Endodermal cell (in vitro differentiated cells): Measurements from ENCODE around the gene GPRIN2. TPM values are rescaled to one million over a fixed set of nuclear protein-coding genes. Genes with fewer than 3 reads are reported as not detected.

ENCODE experiments used
- DNase-seq: peaks from one replicate; pipeline ENCODE4 v3.0.0-alpha.2; 2017
- H3K27ac ChIP-seq: 2 replicates; pipeline ENCODE4 v1.5.1; 2013; ENCODE audit warnings: mild to moderate bottlenecking, low read depth, low read length, moderate library complexity
- H3K27me3 ChIP-seq: 2 replicates; pipeline ENCODE4 v1.6.1; 2013; ENCODE audit warnings: mild to moderate bottlenecking, low read length, moderate library complexity; ENCODE audit not compliant: insufficient read depth, control insufficient read depth, poor library complexity, severe bottlenecking
- H3K36me3 ChIP-seq: 2 replicates; pipeline ENCODE4 v1.7.0; 2013; ENCODE audit warnings: mild to moderate bottlenecking, low read length, moderate library complexity; ENCODE audit not compliant: control insufficient read depth, insufficient read depth
- H3K4me1 ChIP-seq: one replicate; pipeline ENCODE4 v1.7.0; 2013; ENCODE audit warnings: low read length; ENCODE audit not compliant: control insufficient read depth, insufficient read depth
- H3K4me3 ChIP-seq: 2 replicates; pipeline ENCODE4 v1.5.1; 2013; ENCODE audit warnings: mild to moderate bottlenecking, low read length, moderate library complexity
- H3K9ac ChIP-seq: 2 replicates; pipeline ENCODE4 v1.6.1; 2013; ENCODE audit warnings: mild to moderate bottlenecking, low read length, moderate library complexity; ENCODE audit not compliant: poor library complexity, severe bottlenecking; ENCODE audit errors: extremely low read depth
- H3K9me3 ChIP-seq: 2 replicates; pipeline ENCODE4 v1.6.1; 2013; ENCODE audit warnings: mild to moderate bottlenecking, low read length, moderate library complexity; ENCODE audit not compliant: control insufficient read depth
- H3K27ac Mint-ChIP-seq: 2 replicates; pipeline ENCODE4 v1.8.0; 2020; ENCODE audit warnings: mixed read lengths
- H3K27me3 Mint-ChIP-seq: 2 replicates; pipeline ENCODE4 v1.8.0; 2021; ENCODE audit warnings: mild to moderate bottlenecking, mixed read lengths; ENCODE audit not compliant: insufficient read depth
- H3K36me3 Mint-ChIP-seq: 2 replicates; pipeline ENCODE4 v1.8.0; 2020; ENCODE audit warnings: low read depth, mixed read lengths
- H3K4me1 Mint-ChIP-seq: 2 replicates; pipeline ENCODE4 v1.8.0; 2020; ENCODE audit warnings: mixed read lengths
- H3K4me3 Mint-ChIP-seq: 2 replicates; pipeline ENCODE4 v1.8.0; 2020; ENCODE audit warnings: mild to moderate bottlenecking, moderate library complexity, mixed read lengths
- H3K9me3 Mint-ChIP-seq: 2 replicates; pipeline ENCODE4 v1.8.0; 2020; ENCODE audit warnings: mild to moderate bottlenecking, mixed read lengths
- WGBS, 2 experiments: methylation state at CpG; one replicate each; pipeline versions ENCODE4 v1.1.5 to v1.1.7; 2013; ENCODE audit warnings: missing lambda C conversion rate in 2 of 2, mixed read lengths in 1 of 2; ENCODE audit not compliant: insufficient coverage in 1 of 2, insufficient read length in 1 of 2; 5-methylcytosine and 5-hydroxymethylcytosine counted together
- total RNA-seq, 2 donors: library from RNA; stranded (reverse); fragmentation: NEBNext Ultra II Directional in 1 of 2; extraction: Animal tissue kit (Norgen Biotek cat#: 25700) in 1 of 2; gene quantifications; 2 replicates in 1 of 2; 3 replicates in 1 of 2; pipeline ENCODE4 v1.2.1, GENCODE V29; 2021
- TF ChIP-seq, protein P1 (sequence below): fragments of 200-600 bp; sonication (generic); conservative IDR thresholded peaks from 2 replicates; pipeline ENCODE4 v1.5.0; 2021; ENCODE audit warnings: antibody characterized with exemption, mild to moderate bottlenecking

GPRIN2 gene
- total RNA-seq, 2 donors from 2014 or later = 16.1 to 25.2 TPM

- Histone ChIP-seq H3K4me3 (no peak overlapping the region), H3K27me3 (no peaks in the 10 kb centered on the region), H3K4me1 (peaks cover 5% of the 10 kb centered on the region), H3K9ac (no peak overlapping the region), H3K36me3 (no peaks in the 10 kb centered on the region), H3K27ac (no peak overlapping the region), H3K9me3 (no peaks in the 10 kb centered on the region)
- Mint-ChIP-seq H3K4me3 (peak overlapping the region; percentile 54), H3K4me1 (peaks cover 12% of the 10 kb centered on the region), H3K27me3 (peaks cover 22% of the 10 kb centered on the region), H3K36me3 (no peaks in the 10 kb centered on the region), H3K27ac (no peak overlapping the region), H3K9me3 (no peaks in the 10 kb centered on the region)
- WGBS, 2 experiments = 74 to 84% methylated on average over 14 of the region's 14 CpGs
- TF ChIP-seq, protein P1, sequence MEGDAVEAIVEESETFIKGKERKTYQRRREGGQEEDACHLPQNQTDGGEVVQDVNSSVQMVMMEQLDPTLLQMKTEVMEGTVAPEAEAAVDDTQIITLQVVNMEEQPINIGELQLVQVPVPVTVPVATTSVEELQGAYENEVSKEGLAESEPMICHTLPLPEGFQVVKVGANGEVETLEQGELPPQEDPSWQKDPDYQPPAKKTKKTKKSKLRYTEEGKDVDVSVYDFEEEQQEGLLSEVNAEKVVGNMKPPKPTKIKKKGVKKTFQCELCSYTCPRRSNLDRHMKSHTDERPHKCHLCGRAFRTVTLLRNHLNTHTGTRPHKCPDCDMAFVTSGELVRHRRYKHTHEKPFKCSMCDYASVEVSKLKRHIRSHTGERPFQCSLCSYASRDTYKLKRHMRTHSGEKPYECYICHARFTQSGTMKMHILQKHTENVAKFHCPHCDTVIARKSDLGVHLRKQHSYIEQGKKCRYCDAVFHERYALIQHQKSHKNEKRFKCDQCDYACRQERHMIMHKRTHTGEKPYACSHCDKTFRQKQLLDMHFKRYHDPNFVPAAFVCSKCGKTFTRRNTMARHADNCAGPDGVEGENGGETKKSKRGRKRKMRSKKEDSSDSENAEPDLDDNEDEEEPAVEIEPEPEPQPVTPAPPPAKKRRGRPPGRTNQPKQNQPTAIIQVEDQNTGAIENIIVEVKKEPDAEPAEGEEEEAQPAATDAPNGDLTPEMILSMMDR = no peak
- DNase-seq = no peak
Observed at GRCh38 chr10:46539596-46540411, 16.7 kb downstream of the GPRIN2 start.

DNA sequence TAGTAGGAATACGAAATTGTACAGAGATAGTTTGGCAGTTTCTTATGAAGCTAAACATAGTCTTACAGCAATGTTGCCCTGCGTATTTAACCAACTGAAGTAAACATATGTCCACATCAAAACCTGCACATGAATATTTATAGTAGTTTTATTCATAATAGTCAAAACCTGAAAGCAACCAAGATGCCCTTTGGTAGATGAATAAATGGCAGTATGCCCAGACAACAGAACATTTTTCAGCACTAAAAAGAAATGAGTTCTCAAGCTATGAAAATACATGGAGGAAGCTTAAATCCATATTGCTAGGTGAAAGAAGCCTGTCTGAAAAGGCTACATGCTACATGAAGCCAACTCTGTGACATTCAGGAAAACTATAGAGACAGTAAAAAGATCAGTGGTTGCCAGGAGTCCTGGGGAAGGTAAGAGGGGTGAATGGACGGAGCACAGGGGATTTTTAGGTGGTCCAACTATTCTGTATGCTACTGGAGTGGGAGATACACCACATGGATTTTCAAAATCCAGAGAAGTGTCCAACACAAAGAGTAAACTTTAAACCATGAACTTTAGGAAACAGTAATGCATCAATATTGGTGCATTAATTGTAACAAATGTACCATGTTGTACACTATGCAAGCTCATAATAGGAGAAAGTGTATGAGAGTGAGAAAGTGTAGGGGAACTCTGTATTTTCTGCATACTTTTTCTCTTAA, 17.6 kb downstream of the GPRIN2 start:
- Histone ChIP-seq H3K36me3 (no peaks in the 10 kb centered on the region), H3K9me3 (no peaks in the 10 kb centered on the region), H3K9ac (no peak overlapping the region), H3K4me1 (peaks cover 5% of the 10 kb centered on the region), H3K27me3 (no peaks in the 10 kb centered on the region), H3K4me3 (no peak overlapping the region), H3K27ac (no peak overlapping the region)
- no peak for DNase-seq
- H3K4me3 Mint-ChIP-seq = no peak overlapping the region
- H3K27ac Mint-ChIP-seq = no peak overlapping the region
- H3K27me3 Mint-ChIP-seq = peaks cover 17% of the 10 kb centered on the region
- TF ChIP-seq, protein P1 = no peak
- H3K36me3 Mint-ChIP-seq = no peaks in the 10 kb centered on the region
- no peaks in the 10 kb centered on the region for H3K9me3 Mint-ChIP-seq
- H3K4me1 Mint-ChIP-seq = peaks cover 12% of the 10 kb centered on the region
- WGBS, 2 experiments = 90 to 96% methylated on average over 2 to 3 of the region's 3 CpGs

DNA sequence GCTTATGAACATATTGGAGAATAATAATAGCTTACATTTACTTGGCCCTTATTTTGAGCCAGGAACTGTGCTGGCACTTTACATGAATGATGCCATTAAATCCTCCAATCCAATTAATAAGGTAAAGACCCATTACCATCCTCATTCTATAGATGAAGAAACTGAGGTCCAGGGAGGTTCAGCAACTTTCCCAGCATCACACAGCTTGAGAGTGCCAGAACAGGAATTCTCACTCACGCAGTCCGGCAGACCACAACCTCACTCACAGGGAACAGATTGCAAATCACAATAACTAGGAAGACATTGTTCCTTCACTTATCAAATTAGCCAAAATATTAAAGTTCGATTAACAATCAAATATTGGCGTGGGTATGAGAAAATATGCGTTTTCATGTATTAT, 18.3 kb downstream of the GPRIN2 start:
- TF ChIP-seq, protein P1 = no peak
- no peak overlapping the region for H3K27ac Mint-ChIP-seq
- no peak for DNase-seq

More for the DNA sequence above, 18.3 kb downstream of the GPRIN2 start:
- no peaks in the 10 kb centered on the region for H3K36me3 ChIP-seq
- no peak overlapping the region for H3K4me3 ChIP-seq
- no peaks in the 10 kb centered on the region for H3K9me3 ChIP-seq
- Mint-ChIP-seq H3K27me3 (peaks cover 16% of the 10 kb centered on the region), H3K9me3 (no peaks in the 10 kb centered on the region), H3K36me3 (no peaks in the 10 kb centered on the region), H3K4me3 (no peak overlapping the region), H3K4me1 (peaks cover 12% of the 10 kb centered on the region)
- H3K4me1 ChIP-seq = peaks cover 5% of the 10 kb centered on the region
- H3K9ac ChIP-seq = no peak overlapping the region
- H3K27me3 ChIP-seq = no peaks in the 10 kb centered on the region
- no peak overlapping the region for H3K27ac ChIP-seq
- 95 to 100% methylated on average over 4 to 5 of the region's 5 CpGs for WGBS, 2 experiments
